Naive B cell (primary cell): Measurements from ENCODE around the gene ABLIM1. TPM values are rescaled to one million over a fixed set of nuclear protein-coding genes. Genes with fewer than 3 reads are reported as not detected.

ENCODE experiments used
- ATAC-seq, 2 donors: fragments of 150-1000 bp; cut with Tn5 transposase; 2 replicates each; pipeline ENCODE4 v1.10.0; 2021; ENCODE audit warnings: low read depth in 2 of 2, mild to moderate bottlenecking in 2 of 2, moderate library complexity in 2 of 2
- DNase-seq: peaks from one replicate; pipeline ENCODE4 v3.0.0; 2022
- H3K27ac Mint-ChIP-seq, 6 donors: one replicate each; pipeline ENCODE4 v1.8.0; 2020 to 2022; ENCODE audit warnings: mild to moderate bottlenecking in 6 of 6, mixed read lengths in 6 of 6, moderate library complexity in 5 of 6, inconsistent platforms in 2 of 6
- H3K27me3 Mint-ChIP-seq, 3 donors: one replicate each; pipeline ENCODE4 v1.8.0; 2021 to 2022; ENCODE audit warnings: mixed read lengths in 3 of 3, mild to moderate bottlenecking in 1 of 3
- H3K36me3 Mint-ChIP-seq, 2 donors: one replicate each; pipeline ENCODE4 v1.8.0; 2020 to 2022; ENCODE audit warnings: mixed read lengths in 2 of 2, inconsistent platforms in 1 of 2, mild to moderate bottlenecking in 1 of 2
- H3K4me1 Mint-ChIP-seq, 3 donors: one replicate each; pipeline ENCODE4 v1.8.0; 2020 to 2022; ENCODE audit warnings: mixed read lengths in 3 of 3, inconsistent platforms in 1 of 3, mild to moderate bottlenecking in 1 of 3, moderate library complexity in 1 of 3
- H3K4me3 Mint-ChIP-seq, 8 donors: one replicate each; pipeline ENCODE4 v1.8.0; 2020 to 2022; ENCODE audit warnings: mild to moderate bottlenecking in 8 of 8, mixed read lengths in 8 of 8, moderate library complexity in 8 of 8, inconsistent platforms in 2 of 8
- H3K9me3 Mint-ChIP-seq, 7 donors: one replicate each; pipeline ENCODE4 v1.8.0; 2020 to 2022; ENCODE audit warnings: mixed read lengths in 7 of 7, mild to moderate bottlenecking in 5 of 7, inconsistent platforms in 2 of 7, moderate library complexity in 1 of 7
- polyA plus RNA-seq, 6 donors: library from polyadenylated mRNA; unstranded; fragments of 300-500 nt; fragmentation: Illumina TruSeq; gene quantifications; one replicate each; pipeline ENCODE4 v1.2.3, GENCODE V29; 2021; ENCODE audit warnings: low read depth in 6 of 6

ABLIM1 gene
- polyA plus RNA-seq, 6 donors from 2014 or later, result 111 to 154 (median 143) TPM

DNA sequence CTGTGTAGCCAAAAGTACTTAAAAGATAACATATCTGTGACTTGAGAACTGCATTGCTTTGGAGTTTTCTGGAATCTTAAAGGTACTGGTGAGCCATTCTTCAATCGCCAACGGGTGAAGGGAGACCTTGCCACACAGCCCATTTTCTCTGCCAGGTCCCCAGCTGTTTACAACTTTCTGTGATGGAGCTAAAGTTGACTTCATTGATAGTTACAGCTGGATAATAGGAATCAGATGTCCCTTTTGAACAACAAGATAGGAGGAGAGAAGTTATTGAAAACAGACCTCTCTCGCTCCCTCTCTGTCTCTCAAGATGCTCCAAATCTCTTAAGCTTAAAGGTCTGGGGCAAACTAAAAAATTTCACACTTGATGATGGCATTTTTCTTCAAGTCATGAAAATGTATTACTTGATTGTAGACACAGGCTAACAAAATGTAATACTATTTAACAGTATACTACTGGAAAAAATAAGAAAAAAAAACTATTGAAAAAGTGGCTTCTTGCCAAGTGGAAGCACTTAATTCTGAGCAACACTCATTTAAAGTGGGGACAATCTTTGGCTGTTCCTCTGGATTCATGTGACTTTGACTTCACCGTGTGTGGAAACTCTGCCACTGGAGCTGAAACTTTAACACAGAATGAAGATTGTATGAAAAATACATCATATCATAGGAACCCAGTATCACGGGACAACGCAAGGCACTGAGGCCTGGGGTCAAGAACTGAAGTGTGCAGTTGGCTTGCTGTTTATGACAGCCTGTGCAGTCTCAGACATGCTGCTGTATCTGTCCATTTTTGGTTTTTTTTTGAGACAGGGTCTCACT, 175.4 kb downstream of the ABLIM1 start:
- ATAC-seq, result no peak
- peak overlapping the region in 2 of 6 donors; percentile 55 to 56 for H3K27ac Mint-ChIP-seq
- no peak for DNase-seq

DNA sequence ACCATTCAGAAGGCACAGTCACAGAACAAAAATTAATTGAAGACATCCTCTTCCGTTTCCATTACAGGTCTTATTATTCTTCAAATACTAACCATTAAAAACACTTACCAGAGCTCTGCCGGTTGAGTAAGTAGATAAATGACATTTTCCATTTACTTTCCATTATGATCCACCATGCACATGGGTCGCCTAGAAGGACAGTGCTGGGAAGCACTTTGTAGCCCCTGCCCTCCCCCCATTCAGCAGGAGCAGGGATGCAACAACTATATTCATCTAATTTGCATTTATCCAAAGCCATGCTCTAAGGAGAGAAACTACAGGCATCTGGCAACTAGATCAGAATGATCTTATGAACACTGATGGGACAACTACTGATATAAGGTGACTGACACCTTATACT, 177.0 kb downstream of the ABLIM1 start:
- Mint-ChIP-seq H3K27me3 (no peaks in the 10 kb centered on the region), H3K4me3 (no peak overlapping the region), H3K36me3 (peaks cover 27 to 35% of the 10 kb centered on the region in 2 donors), H3K9me3 (peaks cover 0 to 2% (median 0%) of the 10 kb centered on the region in 7 donors), H3K27ac (peak overlapping the region in 3 of 6 donors; percentile 39 to 84 (median 75)), H3K4me1 (peaks cover 13 to 19% (median 16%) of the 10 kb centered on the region in 3 donors)
- DNase-seq (no peak), ATAC-seq (no peak)

More for the DNA sequence above, 175.4 kb downstream of the ABLIM1 start:
- peaks cover 13 to 19% (median 16%) of the 10 kb centered on the region in 3 donors for H3K4me1 Mint-ChIP-seq
- peaks cover 35 to 36% of the 10 kb centered on the region in 2 donors for H3K36me3 Mint-ChIP-seq
- H3K4me3 Mint-ChIP-seq, result peak overlapping the region in 1 of 8 donors; percentile 50
- peaks cover 0 to 2% (median 0%) of the 10 kb centered on the region in 7 donors for H3K9me3 Mint-ChIP-seq
- H3K27me3 Mint-ChIP-seq, result no peaks in the 10 kb centered on the region

DNA sequence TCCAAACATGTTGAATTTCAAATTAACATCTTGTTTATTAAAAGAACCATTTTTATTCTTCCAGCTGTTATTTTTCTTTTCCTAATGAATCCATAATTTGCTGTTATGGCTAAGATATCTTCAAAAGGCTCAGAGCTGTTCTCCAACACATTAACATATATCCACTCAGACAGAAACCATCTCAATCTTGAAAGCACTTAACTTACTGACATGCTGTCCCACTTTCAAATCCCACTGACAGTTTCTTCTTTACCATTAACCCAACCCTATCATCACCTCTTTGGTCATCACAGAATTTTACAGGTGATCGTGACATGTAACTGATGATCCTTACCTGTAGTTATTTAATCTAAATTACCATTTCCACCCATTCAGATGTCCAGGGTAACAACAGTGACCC, 178.2 kb downstream of the ABLIM1 start:
- Mint-ChIP-seq H3K27ac (peak overlapping the region in 2 of 6 donors; percentile 34 to 38), H3K27me3 (no peaks in the 10 kb centered on the region), H3K36me3 (peaks cover 15 to 23% of the 10 kb centered on the region in 2 donors), H3K9me3 (no peaks in the 10 kb centered on the region), H3K4me3 (no peak overlapping the region), H3K4me1 (peaks cover 13 to 21% (median 21%) of the 10 kb centered on the region in 3 donors)
- no peak for ATAC-seq
- no peak for DNase-seq

DNA sequence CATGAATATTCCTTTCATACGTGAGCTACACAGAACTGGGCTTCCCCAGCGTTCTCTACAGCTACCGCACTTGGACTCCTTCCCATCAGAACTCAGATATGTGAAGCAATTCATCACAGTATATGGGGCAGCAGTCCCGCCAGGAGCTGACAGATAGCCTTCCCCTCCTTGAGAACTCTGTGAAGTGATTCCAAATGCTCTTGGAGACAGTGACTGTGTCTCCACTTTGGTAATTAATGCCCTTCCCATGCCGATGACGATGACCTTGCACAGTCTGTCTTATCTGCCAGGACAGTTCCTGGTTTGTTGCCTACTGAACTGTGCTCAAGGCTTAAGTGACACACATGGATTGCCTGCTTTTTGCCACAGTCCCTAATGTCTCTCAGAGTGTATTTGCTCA, 178.8 kb downstream of the ABLIM1 start:
- ATAC-seq (no peak), DNase-seq (no peak)
- H3K27ac Mint-ChIP-seq, result peak overlapping the region in 1 of 6 donors; percentile 74
- H3K9me3 Mint-ChIP-seq, result no peaks in the 10 kb centered on the region
- H3K4me1 Mint-ChIP-seq, result peaks cover 13 to 25% (median 18%) of the 10 kb centered on the region in 3 donors
- H3K36me3 Mint-ChIP-seq, result peaks cover 11 to 17% of the 10 kb centered on the region in 2 donors
- no peaks in the 10 kb centered on the region for H3K27me3 Mint-ChIP-seq
- H3K4me3 Mint-ChIP-seq, result no peak overlapping the region

DNA sequence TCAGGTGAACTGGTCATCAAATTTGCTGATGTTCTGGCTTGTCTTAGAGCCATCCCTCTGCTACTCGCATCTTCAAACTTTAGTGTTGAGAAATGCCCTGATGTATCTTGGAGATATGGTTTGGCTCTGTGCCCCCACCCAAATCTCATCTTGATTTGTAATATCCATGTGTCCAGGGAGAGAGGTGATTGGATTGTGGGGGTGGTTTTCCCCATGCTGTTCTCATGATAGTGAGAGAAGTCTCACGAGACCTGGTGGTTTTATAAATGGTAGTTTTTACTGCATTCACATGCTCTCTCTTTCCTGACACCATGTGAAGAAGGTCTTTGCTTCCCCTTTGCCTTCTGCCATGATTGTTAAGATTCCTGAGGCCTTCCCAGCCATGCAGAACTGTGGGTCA, 179.8 kb downstream of the ABLIM1 start:
- DNase-seq, result no peak
- ATAC-seq, result no peak
- H3K4me1 Mint-ChIP-seq, result peaks cover 13 to 25% (median 18%) of the 10 kb centered on the region in 3 donors
- H3K9me3 Mint-ChIP-seq, result no peaks in the 10 kb centered on the region
- H3K4me3 Mint-ChIP-seq, result no peak overlapping the region
- H3K36me3 Mint-ChIP-seq, result peaks cover 11% of the 10 kb centered on the region in 2 donors
- no peaks in the 10 kb centered on the region for H3K27me3 Mint-ChIP-seq
- peak overlapping the region in 1 of 6 donors; percentile 45 for H3K27ac Mint-ChIP-seq

DNA sequence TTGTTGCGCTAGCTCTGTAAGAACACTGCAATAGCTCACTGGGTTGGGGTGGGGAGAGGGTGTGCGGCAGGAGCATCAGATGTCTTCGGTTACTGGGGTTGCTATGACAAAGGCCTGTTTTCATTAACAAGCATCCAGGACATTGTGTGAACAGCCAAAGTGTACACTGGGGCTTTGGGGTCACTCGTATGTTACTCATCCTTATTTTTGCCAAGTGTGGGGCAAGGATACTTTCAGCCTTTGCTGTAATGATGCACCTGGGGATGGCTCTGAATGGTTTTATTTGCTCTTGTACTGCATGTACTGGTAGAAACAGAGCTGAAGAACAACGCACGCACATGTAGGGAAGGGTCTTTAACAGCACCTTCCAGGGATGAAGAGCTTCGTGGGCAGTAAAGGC, 180.8 kb downstream of the ABLIM1 start:
- H3K4me1 Mint-ChIP-seq, result peaks cover 13 to 25% (median 18%) of the 10 kb centered on the region in 3 donors
- H3K4me3 Mint-ChIP-seq, result no peak overlapping the region
- no peak for ATAC-seq
- no peaks in the 10 kb centered on the region for H3K9me3 Mint-ChIP-seq
- H3K36me3 Mint-ChIP-seq, result peaks cover 11% of the 10 kb centered on the region in 2 donors
- peak overlapping the region in 3 of 6 donors; percentile 41 to 71 (median 44) for H3K27ac Mint-ChIP-seq
- H3K27me3 Mint-ChIP-seq, result no peaks in the 10 kb centered on the region
- no peak for DNase-seq

DNA sequence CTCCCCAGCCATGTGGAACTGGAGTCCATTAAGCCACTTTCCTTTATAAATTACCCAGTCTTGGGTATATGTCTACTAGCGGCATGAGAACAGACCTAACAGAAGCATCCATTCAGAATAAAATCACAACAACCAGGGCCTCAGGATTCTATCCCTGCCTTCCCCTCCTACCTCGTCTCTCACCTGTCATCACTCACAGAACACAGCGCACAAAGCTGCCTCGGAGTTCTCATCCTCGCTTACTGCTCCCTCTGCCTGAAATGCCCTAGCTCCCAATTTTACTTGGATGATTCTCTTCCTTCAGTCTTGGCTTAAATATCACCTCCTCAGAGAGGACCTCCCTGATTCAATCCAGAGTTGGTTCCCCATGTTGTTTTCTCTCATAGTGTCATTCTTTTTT, 183.1 kb downstream of the ABLIM1 start:
- Mint-ChIP-seq H3K27me3 (no peaks in the 10 kb centered on the region), H3K36me3 (peaks cover 4 to 8% of the 10 kb centered on the region in 2 donors), H3K9me3 (no peaks in the 10 kb centered on the region), H3K4me3 (no peak overlapping the region), H3K27ac (peak overlapping the region in 4 of 6 donors; percentile 32 to 91 (median 74)), H3K4me1 (peaks cover 12 to 20% (median 13%) of the 10 kb centered on the region in 3 donors)
- DNase-seq (no peak), ATAC-seq (no peak)

DNA sequence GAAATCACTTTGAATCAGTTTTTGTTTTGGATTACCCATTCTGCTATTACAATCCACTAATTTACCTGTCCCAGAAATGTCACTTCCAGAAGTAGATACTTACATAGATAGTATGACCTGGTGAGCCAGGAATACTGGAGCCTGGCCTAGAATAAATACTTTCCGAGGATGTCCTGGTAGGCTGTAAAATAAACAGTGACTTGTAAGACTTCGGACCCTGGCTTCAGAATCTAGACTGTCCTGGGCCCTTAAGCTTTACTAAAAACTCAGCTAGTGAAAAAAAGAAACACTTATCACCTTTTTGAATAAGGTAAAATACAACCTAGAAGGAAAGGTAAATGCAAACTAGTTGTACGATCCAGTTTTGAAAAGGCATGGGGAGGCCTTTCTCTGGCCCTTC, 184.3 kb downstream of the ABLIM1 start:
- Mint-ChIP-seq H3K27me3 (no peaks in the 10 kb centered on the region), H3K4me1 (peaks cover 12 to 15% (median 13%) of the 10 kb centered on the region in 3 donors), H3K9me3 (no peaks in the 10 kb centered on the region), H3K36me3 (peaks cover 4 to 8% of the 10 kb centered on the region in 2 donors), H3K27ac (peak overlapping the region in 4 of 6 donors; percentile 32 to 88 (median 66)), H3K4me3 (no peak overlapping the region)
- ATAC-seq, result no peak
- no peak for DNase-seq

DNA sequence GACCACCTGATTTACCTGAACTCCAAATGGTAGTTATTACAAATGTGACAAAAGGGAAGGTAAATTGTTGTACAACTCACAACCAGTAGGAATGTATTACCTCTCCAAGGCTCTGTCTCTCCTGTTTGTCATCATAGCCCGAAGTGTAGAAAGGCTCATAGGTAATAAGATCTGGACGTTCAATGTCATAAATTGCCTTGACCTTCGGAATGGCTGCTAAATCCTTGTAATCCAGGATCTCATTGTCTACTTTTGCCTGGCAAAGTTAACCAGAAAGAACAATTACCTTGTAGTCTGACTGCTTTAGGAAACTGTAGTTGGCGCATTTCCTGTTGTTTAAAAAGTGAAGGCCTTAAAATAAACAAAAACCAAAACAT, 185.2 kb downstream of the ABLIM1 start:
- Mint-ChIP-seq H3K4me1 (peaks cover 6 to 12% (median 11%) of the 10 kb centered on the region in 3 donors), H3K9me3 (no peaks in the 10 kb centered on the region), H3K27ac (peak overlapping the region in 5 of 6 donors; percentile 13 to 72 (median 41)), H3K36me3 (peaks cover 4 to 8% of the 10 kb centered on the region in 2 donors), H3K27me3 (no peaks in the 10 kb centered on the region), H3K4me3 (no peak overlapping the region)
- no peak for ATAC-seq
- no peak for DNase-seq

DNA sequence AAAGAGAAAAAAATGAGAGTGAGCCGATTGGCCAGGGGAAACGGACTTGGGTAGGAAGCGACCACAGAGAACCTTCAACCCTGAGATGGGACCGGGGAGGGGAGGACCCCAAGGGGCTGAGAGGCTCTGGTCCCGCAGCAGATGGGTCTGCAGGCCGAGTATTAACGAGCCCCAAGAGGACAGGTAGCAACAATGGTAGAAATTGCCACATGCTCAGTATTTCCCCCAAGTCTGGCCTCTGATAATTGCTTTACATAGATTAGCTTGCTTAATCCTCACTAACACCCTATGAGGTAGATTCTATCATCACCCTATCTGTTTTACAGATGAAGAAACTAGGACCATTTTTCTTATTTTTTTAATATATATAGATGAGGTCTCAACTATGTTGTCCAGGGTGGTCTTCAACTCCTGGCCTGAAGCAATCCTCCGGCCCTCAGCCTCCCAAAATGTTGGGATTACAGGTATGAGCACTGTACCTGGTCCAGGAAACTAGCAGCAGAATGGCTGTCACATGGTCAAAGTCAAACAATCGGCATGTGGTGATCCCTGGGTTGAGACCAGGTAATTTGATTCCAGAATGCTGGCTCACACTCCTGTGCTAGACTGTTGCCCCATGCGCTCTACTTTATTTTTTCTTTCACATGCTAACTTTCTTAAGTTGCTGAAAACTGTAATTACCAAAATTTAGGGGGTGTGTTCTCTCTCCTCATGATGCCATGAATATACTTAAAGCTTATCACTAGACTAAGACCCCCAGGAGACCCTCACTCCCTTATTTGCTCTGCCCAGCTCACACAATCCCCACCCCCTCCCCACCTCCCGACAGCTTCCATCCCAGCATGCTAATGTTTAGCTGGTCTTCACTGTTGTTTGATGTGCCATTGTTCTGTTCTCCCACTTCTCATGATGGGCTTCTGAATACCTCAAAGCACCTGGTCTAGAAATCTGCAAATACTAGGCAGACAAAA, 185.9 kb downstream of the ABLIM1 start:
- peak overlapping the region; percentile 26 to 72 (median 56) for H3K27ac Mint-ChIP-seq
- no peaks in the 10 kb centered on the region for H3K9me3 Mint-ChIP-seq
- H3K4me1 Mint-ChIP-seq, result peaks cover 6 to 12% (median 11%) of the 10 kb centered on the region in 3 donors
- no peak for ATAC-seq
- DNase-seq, result no peak
- no peaks in the 10 kb centered on the region for H3K27me3 Mint-ChIP-seq
- no peak overlapping the region for H3K4me3 Mint-ChIP-seq
- peaks cover 4 to 8% of the 10 kb centered on the region in 2 donors for H3K36me3 Mint-ChIP-seq

DNA sequence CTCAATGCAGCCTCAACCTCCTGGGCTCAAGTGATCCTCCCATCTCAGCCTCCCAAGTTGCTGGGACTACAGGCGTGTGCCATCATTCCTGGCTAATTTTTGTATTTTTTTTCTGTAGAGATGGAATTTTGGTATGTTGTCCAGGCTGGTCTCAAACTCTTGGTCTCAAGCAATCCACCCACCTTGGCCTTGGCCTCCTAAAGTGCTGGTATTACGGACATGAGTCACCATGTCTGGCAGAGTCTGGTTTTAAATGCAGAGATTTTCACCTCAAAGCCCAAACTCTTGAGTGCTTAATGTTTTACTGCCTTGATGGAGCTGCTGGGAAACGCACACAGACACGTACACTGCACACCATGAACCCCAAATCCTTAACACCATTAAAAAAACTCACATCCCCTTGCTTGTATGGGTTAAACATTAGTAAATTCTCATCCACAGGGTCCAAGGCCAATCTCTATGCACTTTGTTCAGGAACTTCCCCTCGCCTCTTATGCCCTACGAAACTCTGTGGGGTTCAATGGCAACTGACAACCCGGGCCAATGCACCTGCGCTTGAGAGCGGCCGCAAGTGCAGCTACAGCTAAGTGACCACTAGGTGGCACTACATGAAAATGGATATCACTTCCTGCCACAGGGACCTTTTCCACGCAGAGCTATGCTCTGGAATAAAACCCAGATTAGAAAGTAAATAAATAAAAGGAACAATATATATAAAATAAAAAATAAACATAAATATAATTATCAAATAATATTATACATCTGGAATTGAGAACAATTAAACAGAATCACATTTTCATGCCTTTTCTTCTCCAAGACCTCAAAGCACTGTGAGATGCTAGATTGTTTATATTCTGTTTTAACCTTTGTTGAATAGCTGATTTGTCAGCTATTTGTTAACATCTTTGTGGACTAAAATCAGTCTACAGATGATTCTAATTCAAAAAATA, 186.8 kb downstream of the ABLIM1 start:
- peak overlapping the region in 3 of 6 donors; percentile 26 to 71 (median 35) for H3K27ac Mint-ChIP-seq
- peak; percentile 59 for DNase-seq
- peak; percentile 92 to 96 for ATAC-seq
- no peaks in the 10 kb centered on the region for H3K27me3 Mint-ChIP-seq
- peaks cover 6 to 12% (median 11%) of the 10 kb centered on the region in 3 donors for H3K4me1 Mint-ChIP-seq
- H3K9me3 Mint-ChIP-seq, result no peaks in the 10 kb centered on the region
- peak overlapping the region in 1 of 8 donors; percentile 3 for H3K4me3 Mint-ChIP-seq
- peaks cover 4 to 8% of the 10 kb centered on the region in 2 donors for H3K36me3 Mint-ChIP-seq

DNA sequence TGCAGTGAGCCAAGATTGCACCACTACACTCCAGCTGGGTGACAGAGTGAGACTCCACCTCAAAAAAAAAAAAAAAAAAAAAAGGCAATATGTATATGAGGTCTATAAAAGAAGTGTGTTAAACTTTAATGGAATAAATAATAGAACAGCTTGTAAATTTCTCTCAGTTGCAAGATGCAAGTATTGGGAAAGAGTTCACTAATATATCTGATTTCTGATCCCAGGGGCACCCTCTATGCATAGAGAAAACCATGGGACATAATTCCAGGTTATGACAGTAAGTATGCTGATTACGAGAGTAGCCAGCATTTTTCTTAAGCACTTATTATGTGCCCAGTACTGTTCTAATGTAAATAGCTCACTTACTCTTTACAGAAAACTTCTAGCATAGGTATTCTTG, 187.7 kb downstream of the ABLIM1 start:
- H3K27me3 Mint-ChIP-seq, result no peaks in the 10 kb centered on the region

More for the DNA sequence above, 187.7 kb downstream of the ABLIM1 start:
- H3K27ac Mint-ChIP-seq, result no peak overlapping the region
- peaks cover 6 to 12% (median 11%) of the 10 kb centered on the region in 3 donors for H3K4me1 Mint-ChIP-seq
- H3K4me3 Mint-ChIP-seq, result no peak overlapping the region
- ATAC-seq, result no peak
- H3K9me3 Mint-ChIP-seq, result no peaks in the 10 kb centered on the region
- no peak for DNase-seq
- H3K36me3 Mint-ChIP-seq, result peaks cover 4 to 12% of the 10 kb centered on the region in 2 donors
